Hepatocyte (in vitro differentiated cells): Measurements from ENCODE around the gene UROC1. TPM values are rescaled to one million over a fixed set of nuclear protein-coding genes. Genes with fewer than 3 reads are reported as not detected.

Experiments used
- DNase-seq: peaks from one replicate; pipeline ENCODE4 v3.0.0-alpha.2; 2016; ENCODE audit warnings: low spot score
- H2AFZ ChIP-seq: fragments of 200-600 bp; sonication (generic); 2 replicates; pipeline ENCODE4 v1.6.0; 2016; ENCODE audit warnings: antibody characterized with exemption, mild to moderate bottlenecking
- H3K27ac ChIP-seq: fragments of 200-600 bp; sonication (generic); 2 replicates; pipeline ENCODE4 v1.5.1; 2016; ENCODE audit warnings: mild to moderate bottlenecking
- H3K27me3 ChIP-seq: fragments of 200-600 bp; sonication (generic); 2 replicates; pipeline ENCODE4 v1.6.1; 2016
- H3K36me3 ChIP-seq: fragments of 200-600 bp; sonication (generic); replicated peaks from 2 replicates; pipeline ENCODE4 v1.5.1; 2016; ENCODE audit warnings: low read depth; ENCODE audit not compliant: insufficient read depth
- H3K4me1 ChIP-seq: fragments of 200-600 bp; sonication (generic); 2 replicates; pipeline ENCODE4 v1.5.1; 2016; ENCODE audit warnings: mild to moderate bottlenecking, moderate library complexity; ENCODE audit not compliant: insufficient read depth
- H3K4me2 ChIP-seq: fragments of 200-600 bp; sonication (generic); 2 replicates; pipeline ENCODE4 v1.6.0; 2016
- H3K4me3 ChIP-seq: fragments of 200-600 bp; sonication (generic); 2 replicates; pipeline ENCODE4 v1.5.1; 2016; ENCODE audit warnings: mild to moderate bottlenecking
- H3K79me2 ChIP-seq: fragments of 200-600 bp; sonication (generic); 2 replicates; pipeline ENCODE4 v1.6.0; 2017; ENCODE audit warnings: mild to moderate bottlenecking
- H3K9me2 ChIP-seq: fragments of 200-600 bp; sonication (generic); replicated peaks from 2 replicates; pipeline ENCODE4 v1.6.0; 2017; ENCODE audit warnings: mild to moderate bottlenecking; ENCODE audit not compliant: insufficient read depth
- H3K9me3 ChIP-seq: fragments of 200-600 bp; sonication (generic); 2 replicates; pipeline ENCODE4 v1.5.1; 2016; ENCODE audit warnings: low read depth, mild to moderate bottlenecking
- H4K20me1 ChIP-seq: fragments of 200-600 bp; sonication (generic); 2 replicates; pipeline ENCODE4 v1.6.0; 2016; ENCODE audit warnings: mild to moderate bottlenecking; ENCODE audit not compliant: insufficient read depth, poor library complexity, severe bottlenecking
- CTCF ChIP-seq: fragments of 200-600 bp; sonication (generic); IDR thresholded peaks from 2 replicates; pipeline ENCODE4 v1.5.1; 2016; ENCODE audit warnings: antibody characterized with exemption, mild to moderate bottlenecking; ENCODE audit not compliant: poor library complexity
- EZH2 ChIP-seq: fragments of 200-600 bp; sonication (generic); IDR thresholded peaks from 2 replicates; pipeline ENCODE4 v1.6.1; 2016; ENCODE audit warnings: antibody characterized with exemption, mild to moderate bottlenecking, borderline replicate concordance
- EZH2phosphoT487 ChIP-seq: fragments of 200-600 bp; sonication (generic); IDR thresholded peaks from one replicate; pipeline ENCODE4 v1.6.1; 2018; ENCODE audit warnings: antibody characterized with exemption, mild to moderate bottlenecking, low read depth, moderate library complexity; ENCODE audit not compliant: unreplicated experiment, severe bottlenecking
- WGBS: methylation state at CpG from one replicate; pipeline ENCODE4 v1.1.6; 2016; ENCODE audit warnings: low lambda C conversion rate; ENCODE audit errors: missing lambda C conversion rate; 5-methylcytosine and 5-hydroxymethylcytosine counted together
- polyA plus RNA-seq: library from polyadenylated mRNA; unstranded; fragments of >200 nt; fragmentation: Nextera tagmentation; extraction: Ambion mirVana; gene quantifications from 2 replicates; pipeline ENCODE4 v1.2.1, GENCODE V29; 2016
- total RNA-seq: library from RNA; depleted of rRNA; stranded (reverse); fragments of >200 nt; gene quantifications from 2 replicates; pipeline ENCODE4 v1.2.3, GENCODE V29; 2014

Gene UROC1
- total and polyA plus RNA-seq, 2 experiments from 2014 or later: 2.3 to 4.2 TPM

- Histone ChIP-seq H2AFZ (no peak overlapping the region), H3K4me1 (no peaks in the 10 kb centered on the region), H3K27ac (no peak overlapping the region), H3K4me2 (no peak overlapping the region), H3K9me2 (no peaks in the 10 kb centered on the region), H3K36me3 (no peaks in the 10 kb centered on the region), H3K4me3 (no peak overlapping the region), H3K79me2 (no peaks in the 10 kb centered on the region), H3K9me3 (no peaks in the 10 kb centered on the region), H3K27me3 (no peaks in the 10 kb centered on the region), H4K20me1 (no peaks in the 10 kb centered on the region)
- no peak for DNase-seq
- TF ChIP-seq CTCF (no peak), EZH2phosphoT487 (no peak), EZH2 (no peak)
- 85% methylated on average over 4 of the region's 4 CpGs for WGBS
Observed at GRCh38 chr3:126498461-126498860, 19.1 kb downstream of the UROC1 start.

GRCh38 chr3:126497956-126498355 is 19.6 kb downstream of the UROC1 start:
- 98% methylated on average over 6 of the region's 6 CpGs for WGBS

GRCh38 chr3:126496894-126497850 is 20.4 kb downstream of the UROC1 start:
- no peaks in the 10 kb centered on the region for H3K36me3 ChIP-seq
- no peak overlapping the region for H3K4me2 ChIP-seq
- TF ChIP-seq EZH2: no peak
- no peak for TF ChIP-seq CTCF
- TF ChIP-seq EZH2phosphoT487: no peak
- H2AFZ ChIP-seq: no peak overlapping the region
- H3K79me2 ChIP-seq: no peaks in the 10 kb centered on the region
- no peaks in the 10 kb centered on the region for H3K9me2 ChIP-seq
- H3K4me1 ChIP-seq: no peaks in the 10 kb centered on the region
- no peaks in the 10 kb centered on the region for H3K9me3 ChIP-seq
- no peaks in the 10 kb centered on the region for H4K20me1 ChIP-seq
- no peak overlapping the region for H3K4me3 ChIP-seq
- DNase-seq: no peak
- WGBS: 82% methylated on average over 21 of the region's 21 CpGs
- H3K27me3 ChIP-seq: no peaks in the 10 kb centered on the region
- no peak overlapping the region for H3K27ac ChIP-seq

More at GRCh38 chr3:126497956-126498355, 19.6 kb downstream of the UROC1 start:
- no peak overlapping the region for H3K4me3 ChIP-seq
- no peaks in the 10 kb centered on the region for H3K79me2 ChIP-seq
- no peak for TF ChIP-seq EZH2
- no peak for TF ChIP-seq EZH2phosphoT487
- no peak for TF ChIP-seq CTCF
- no peak overlapping the region for H3K27ac ChIP-seq
- H4K20me1 ChIP-seq: no peaks in the 10 kb centered on the region
- no peaks in the 10 kb centered on the region for H3K9me3 ChIP-seq
- DNase-seq: no peak
- H3K27me3 ChIP-seq: no peaks in the 10 kb centered on the region
- no peaks in the 10 kb centered on the region for H3K4me1 ChIP-seq
- no peaks in the 10 kb centered on the region for H3K36me3 ChIP-seq
- H3K9me2 ChIP-seq: no peaks in the 10 kb centered on the region
- no peak overlapping the region for H2AFZ ChIP-seq
- H3K4me2 ChIP-seq: no peak overlapping the region
